HG02840 (cell line): ENCODE data around the gene ITGAX.

Experiments used
- ATAC-seq: cut with Tn5 transposase; IDR thresholded peaks from one replicate; pipeline ENCODE4 v1.9.1; 2021; ENCODE audit warnings: mild to moderate bottlenecking, moderate library complexity, moderate number of reproducible peaks; ENCODE audit not compliant: unreplicated experiment, low FRiP score

Gene ITGAX

DNA sequence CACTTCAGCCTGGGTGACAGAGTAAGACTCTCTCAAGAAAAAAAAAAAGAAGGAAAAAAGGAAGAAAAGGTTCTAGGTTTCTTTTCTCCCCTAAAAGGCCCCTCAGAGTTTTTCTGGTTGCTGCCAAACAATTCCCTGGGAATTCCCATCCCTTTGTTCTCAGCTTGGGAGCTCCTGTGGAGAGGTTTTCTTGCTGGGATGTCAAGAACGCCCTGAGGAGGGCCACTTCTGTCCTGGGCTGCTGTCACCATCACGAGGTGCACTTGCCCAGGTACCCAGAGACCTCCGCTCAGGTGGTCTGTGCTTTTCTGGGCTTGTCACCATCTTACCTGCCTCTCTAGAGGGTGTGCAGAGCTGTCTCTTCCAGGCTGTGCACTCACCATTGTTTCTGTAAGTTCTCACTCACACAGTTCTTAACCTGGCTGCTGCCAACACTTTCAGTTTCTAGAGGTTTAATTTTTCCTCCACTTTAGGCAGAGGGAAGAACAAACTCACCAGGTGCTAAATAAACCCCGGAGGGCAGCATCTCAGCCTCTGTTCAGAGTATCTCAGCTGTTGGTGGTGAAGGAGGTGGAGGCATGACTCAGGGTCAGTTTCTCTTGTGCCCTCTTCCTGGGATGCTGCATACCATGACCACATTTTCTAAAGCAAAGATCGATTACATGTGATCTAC, 75.5 kb downstream of the ITGAX start:
- ATAC-seq: no peak
